HG03159 (cell line): ENCODE measurements around the gene OR4D2.

ENCODE experiments used
- ATAC-seq: cut with Tn5 transposase; IDR thresholded peaks from one replicate; pipeline ENCODE4 v1.9.1; 2021; ENCODE audit warnings: mild to moderate bottlenecking, moderate library complexity; ENCODE audit not compliant: unreplicated experiment

Gene OR4D2

GRCh38 chr17:58205936-58206335 is 39.2 kb downstream of the OR4D2 start:
- ATAC-seq = no peak

GRCh38 chr17:58207451-58207850 is 40.7 kb downstream of the OR4D2 start:
- ATAC-seq = no peak

GRCh38 chr17:58208344-58208743 is 41.6 kb downstream of the OR4D2 start:
- ATAC-seq = no peak

GRCh38 chr17:58210922-58211321 is 44.1 kb downstream of the OR4D2 start:
- no peak for ATAC-seq

- ATAC-seq = no peak
These were observed 48.9 kb downstream of the OR4D2 start for GRCh38 chr17:58215685-58216084.

GRCh38 chr17:58217766-58218165 is 51.0 kb downstream of the OR4D2 start:
- no peak for ATAC-seq

- peak; percentile 92 for ATAC-seq
These were observed 52.4 kb downstream of the OR4D2 start, which contains the start of gene MKS1 for GRCh38 chr17:58219007-58219788. Gene MKS1, minus strand, starts transcription at chr17:58219255. Its CDS starts 25 bp downstream, at chr17:58219230.

- no peak for ATAC-seq
These were observed 53.0 kb downstream of the OR4D2 start for GRCh38 chr17:58219789-58220183.
